ENCODE results near the gene PNPLA3. TPM values are rescaled to one million over a fixed set of nuclear protein-coding genes. Genes with fewer than 3 reads are reported as not detected.

Gene PNPLA3
- total and polyA plus RNA-seq, 2 experiments from 2014 or later, result 17.1 to 17.3 TPM

DNA sequence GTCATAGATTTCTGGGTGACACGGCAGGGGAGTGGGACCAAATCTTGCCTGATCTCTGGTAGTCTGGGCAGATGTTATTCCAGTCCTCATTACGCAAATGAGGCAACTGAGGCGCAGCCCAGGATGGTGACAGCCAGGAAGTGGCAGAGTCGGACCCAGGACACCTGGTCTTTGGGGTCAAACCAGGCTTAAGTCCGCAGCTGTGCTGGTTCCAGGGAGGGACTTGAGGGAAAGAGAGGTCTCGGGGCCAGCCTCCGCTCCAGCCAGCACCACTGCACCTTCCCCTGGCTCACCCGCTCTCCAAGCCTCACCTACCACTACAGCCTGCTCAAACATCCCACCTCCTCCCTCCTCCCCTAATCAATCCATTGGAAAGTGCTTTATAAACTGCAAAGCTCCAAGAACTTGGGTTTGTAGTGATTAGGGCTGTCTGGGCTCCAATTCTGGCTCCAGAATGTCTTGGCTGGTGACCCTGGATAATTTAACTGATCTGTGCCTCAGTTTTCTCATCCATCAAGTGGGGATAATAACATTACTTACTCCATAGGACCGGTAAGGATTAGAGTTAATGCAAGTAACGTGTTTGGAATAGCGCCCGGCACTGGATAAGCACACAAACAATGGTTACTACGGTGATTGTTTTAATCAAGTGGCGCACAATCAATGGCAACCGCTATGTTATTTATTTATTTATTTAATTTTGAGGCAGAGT lies 31.3 kb upstream of the PNPLA3 start:
- H3K4me2 ChIP-seq, result peak overlapping the region; percentile 72
- H3K4me3 ChIP-seq, result no peak overlapping the region
- peaks cover 45% of the 10 kb centered on the region for H3K27me3 ChIP-seq
- H3K27ac ChIP-seq, result no peak overlapping the region
- peaks cover 5% of the 10 kb centered on the region for H3K4me1 ChIP-seq (ENCODE audit: insufficient read depth)
- no peaks in the 10 kb centered on the region for H3K9me2 ChIP-seq (replicated peaks; ENCODE audit: insufficient read depth)
- H3K9me3 ChIP-seq (ENCODE audit: low read depth), result no peaks in the 10 kb centered on the region
- no peak overlapping the region for H2AFZ ChIP-seq
- 59% methylated on average over 15 of the region's 15 CpGs for WGBS (ENCODE audit: low lambda C conversion rate, missing lambda C conversion rate)
- TF ChIP-seq, protein P1, sequence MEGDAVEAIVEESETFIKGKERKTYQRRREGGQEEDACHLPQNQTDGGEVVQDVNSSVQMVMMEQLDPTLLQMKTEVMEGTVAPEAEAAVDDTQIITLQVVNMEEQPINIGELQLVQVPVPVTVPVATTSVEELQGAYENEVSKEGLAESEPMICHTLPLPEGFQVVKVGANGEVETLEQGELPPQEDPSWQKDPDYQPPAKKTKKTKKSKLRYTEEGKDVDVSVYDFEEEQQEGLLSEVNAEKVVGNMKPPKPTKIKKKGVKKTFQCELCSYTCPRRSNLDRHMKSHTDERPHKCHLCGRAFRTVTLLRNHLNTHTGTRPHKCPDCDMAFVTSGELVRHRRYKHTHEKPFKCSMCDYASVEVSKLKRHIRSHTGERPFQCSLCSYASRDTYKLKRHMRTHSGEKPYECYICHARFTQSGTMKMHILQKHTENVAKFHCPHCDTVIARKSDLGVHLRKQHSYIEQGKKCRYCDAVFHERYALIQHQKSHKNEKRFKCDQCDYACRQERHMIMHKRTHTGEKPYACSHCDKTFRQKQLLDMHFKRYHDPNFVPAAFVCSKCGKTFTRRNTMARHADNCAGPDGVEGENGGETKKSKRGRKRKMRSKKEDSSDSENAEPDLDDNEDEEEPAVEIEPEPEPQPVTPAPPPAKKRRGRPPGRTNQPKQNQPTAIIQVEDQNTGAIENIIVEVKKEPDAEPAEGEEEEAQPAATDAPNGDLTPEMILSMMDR (IDR thresholded peaks at IDR 0.05; ENCODE audit: poor library complexity), result no peak
- peak; percentile 14 for TF ChIP-seq EZH2 (IDR thresholded peaks at IDR 0.05; ENCODE audit: borderline replicate concordance)
- no peaks in the 10 kb centered on the region for H3K79me2 ChIP-seq
- H3K36me3 ChIP-seq (replicated peaks; ENCODE audit: insufficient read depth, low read depth), result no peaks in the 10 kb centered on the region
- no peak for DNase-seq (ENCODE audit: low spot score)
- no peaks in the 10 kb centered on the region for H4K20me1 ChIP-seq (ENCODE audit: insufficient read depth, poor library complexity, severe bottlenecking)

DNA sequence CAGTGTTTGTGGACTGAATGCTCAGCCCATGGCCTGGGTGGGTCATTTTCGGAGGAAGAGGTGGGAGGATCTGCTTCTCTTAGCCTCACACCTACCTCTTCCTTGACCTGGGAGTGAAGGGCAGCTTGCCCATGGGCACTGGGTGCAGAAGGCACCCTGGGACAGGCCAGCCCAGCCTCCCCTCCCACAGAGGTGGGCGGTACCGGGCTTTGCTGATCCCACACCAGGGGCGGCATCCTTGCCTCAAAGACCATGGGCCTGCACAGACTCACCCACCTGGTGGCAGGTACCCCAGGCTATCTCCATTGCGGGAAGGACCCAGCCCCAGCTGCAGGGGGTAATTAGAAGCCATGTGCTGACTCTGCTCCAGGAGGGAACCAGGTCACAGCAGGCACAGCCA lies 30.3 kb upstream of the PNPLA3 start:
- H3K9me2 ChIP-seq (replicated peaks; ENCODE audit: insufficient read depth), result no peaks in the 10 kb centered on the region
- H3K4me3 ChIP-seq, result no peak overlapping the region
- no peaks in the 10 kb centered on the region for H3K9me3 ChIP-seq (ENCODE audit: low read depth)
- H4K20me1 ChIP-seq (ENCODE audit: insufficient read depth, poor library complexity, severe bottlenecking), result no peaks in the 10 kb centered on the region
- H3K79me2 ChIP-seq, result no peaks in the 10 kb centered on the region
- peaks cover 44% of the 10 kb centered on the region for H3K27me3 ChIP-seq
- no peak for DNase-seq (ENCODE audit: low spot score)
- H3K36me3 ChIP-seq (replicated peaks; ENCODE audit: insufficient read depth, low read depth), result no peaks in the 10 kb centered on the region
- no peak overlapping the region for H3K4me2 ChIP-seq
- H3K27ac ChIP-seq, result no peak overlapping the region
- peaks cover 5% of the 10 kb centered on the region for H3K4me1 ChIP-seq (ENCODE audit: insufficient read depth)
- no peak overlapping the region for H2AFZ ChIP-seq
- TF ChIP-seq, protein P1 (IDR thresholded peaks at IDR 0.05; ENCODE audit: poor library complexity), result no peak
- TF ChIP-seq EZH2 (IDR thresholded peaks at IDR 0.05; ENCODE audit: borderline replicate concordance), result no peak
- no peak for TF ChIP-seq EZH2phosphoT487 (IDR thresholded peaks at IDR 0.05; ENCODE audit: low read depth, severe bottlenecking, unreplicated experiment)
- WGBS (ENCODE audit: low lambda C conversion rate, missing lambda C conversion rate), result 65% methylated on average over 5 of the region's 5 CpGs

DNA sequence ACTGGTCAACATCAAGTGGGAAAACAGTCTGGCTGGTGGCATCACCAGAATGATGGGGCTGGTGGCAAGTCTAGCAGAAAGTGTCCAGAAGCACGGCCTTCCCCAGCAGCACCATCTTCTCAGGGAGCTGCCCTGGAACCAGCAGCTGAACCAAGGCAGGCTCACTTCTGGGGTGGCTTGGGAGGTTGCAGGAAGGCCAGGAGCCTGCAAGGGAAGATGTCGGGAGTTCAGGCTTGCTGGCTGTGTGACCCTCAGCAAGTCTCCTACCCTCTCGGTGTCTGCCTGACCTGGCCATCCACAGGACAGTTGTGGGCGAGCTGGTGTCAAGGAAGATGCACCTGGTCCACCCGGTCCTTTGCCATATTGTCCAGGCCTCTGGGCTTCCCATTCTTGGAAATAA lies 29.5 kb upstream of the PNPLA3 start:
- H3K4me2 ChIP-seq, result no peak overlapping the region
- H2AFZ ChIP-seq, result no peak overlapping the region
- H3K4me1 ChIP-seq (ENCODE audit: insufficient read depth), result peaks cover 5% of the 10 kb centered on the region
- H3K79me2 ChIP-seq, result no peaks in the 10 kb centered on the region
- no peaks in the 10 kb centered on the region for H3K36me3 ChIP-seq (replicated peaks; ENCODE audit: insufficient read depth, low read depth)
- TF ChIP-seq, protein P1 (IDR thresholded peaks at IDR 0.05; ENCODE audit: poor library complexity), result no peak
- TF ChIP-seq EZH2 (IDR thresholded peaks at IDR 0.05; ENCODE audit: borderline replicate concordance) (no peak), EZH2phosphoT487 (IDR thresholded peaks at IDR 0.05; ENCODE audit: low read depth, severe bottlenecking, unreplicated experiment) (no peak)
- no peak overlapping the region for H3K27ac ChIP-seq
- 88% methylated on average over 5 of the region's 5 CpGs for WGBS (ENCODE audit: low lambda C conversion rate, missing lambda C conversion rate)
- H3K9me3 ChIP-seq (ENCODE audit: low read depth), result no peaks in the 10 kb centered on the region
- H3K9me2 ChIP-seq (replicated peaks; ENCODE audit: insufficient read depth), result no peaks in the 10 kb centered on the region
- peaks cover 44% of the 10 kb centered on the region for H3K27me3 ChIP-seq
- no peaks in the 10 kb centered on the region for H4K20me1 ChIP-seq (ENCODE audit: insufficient read depth, poor library complexity, severe bottlenecking)
- DNase-seq (ENCODE audit: low spot score), result no peak
- H3K4me3 ChIP-seq, result no peak overlapping the region

Measured in hepatocyte (in vitro differentiated cells).